Measurements from ENCODE around the gene IL17A. TPM values are rescaled to one million over a fixed set of nuclear protein-coding genes. Genes with fewer than 3 reads are reported as not detected.

The IL17A gene
- total RNA-seq, 1 experiment from 2014 or later = not detected

DNA sequence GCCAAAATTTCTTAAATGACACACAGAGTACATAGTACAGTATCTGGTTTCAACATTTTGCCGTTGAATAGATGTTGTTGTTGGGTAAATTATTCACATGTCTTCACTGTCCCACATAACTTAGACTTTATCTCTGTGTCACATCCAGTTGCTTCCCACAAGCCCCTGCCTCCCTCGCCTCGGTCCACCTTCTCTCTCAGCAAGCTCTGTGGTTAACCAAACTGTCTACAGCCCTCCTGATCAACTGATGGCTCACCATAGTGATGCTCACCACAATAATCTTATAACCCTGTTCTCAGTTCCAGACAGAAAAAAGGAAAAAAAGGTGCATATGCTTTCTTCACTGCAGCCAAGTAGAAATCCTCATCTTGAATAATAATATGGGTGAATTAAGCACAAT is 35.1 kb downstream of the IL17A start:
- intact Hi-C loops (cut with micrococcal nuclease; ENCODE audit: unreplicated experiment) = no loop called here
- no TSS peak for BruUV-seq (replicated peaks)
- DNase-seq = no peak
- Histone ChIP-seq H3K9me3 (ENCODE audit: insufficient read depth, low read depth) (peaks cover 4% of the 10 kb centered on the region; the same call in 1 of the 2 replicates), H3K79me2 (ENCODE audit: low read depth) (no peaks in the 10 kb centered on the region), H3K4me2 (no peak overlapping the region), H2AFZ (no peak overlapping the region), H3F3A (ENCODE audit: insufficient read depth, low read depth) (no peaks in the 10 kb centered on the region), H4K20me1 (ENCODE audit: insufficient read depth) (no peaks in the 10 kb centered on the region), H3K4me1 (replicated peaks; ENCODE audit: insufficient read depth) (no peaks in the 10 kb centered on the region), H3K27ac (no peak overlapping the region), H3K4me3 (no peak overlapping the region), H3K9me2 (ENCODE audit: insufficient read depth) (no peaks in the 10 kb centered on the region), H3K27me3 (ENCODE audit: insufficient read depth, low read depth) (peaks cover 43% of the 10 kb centered on the region), H3K36me3 (ENCODE audit: low read depth) (no peaks in the 10 kb centered on the region)
- TF ChIP-seq, protein P1, sequence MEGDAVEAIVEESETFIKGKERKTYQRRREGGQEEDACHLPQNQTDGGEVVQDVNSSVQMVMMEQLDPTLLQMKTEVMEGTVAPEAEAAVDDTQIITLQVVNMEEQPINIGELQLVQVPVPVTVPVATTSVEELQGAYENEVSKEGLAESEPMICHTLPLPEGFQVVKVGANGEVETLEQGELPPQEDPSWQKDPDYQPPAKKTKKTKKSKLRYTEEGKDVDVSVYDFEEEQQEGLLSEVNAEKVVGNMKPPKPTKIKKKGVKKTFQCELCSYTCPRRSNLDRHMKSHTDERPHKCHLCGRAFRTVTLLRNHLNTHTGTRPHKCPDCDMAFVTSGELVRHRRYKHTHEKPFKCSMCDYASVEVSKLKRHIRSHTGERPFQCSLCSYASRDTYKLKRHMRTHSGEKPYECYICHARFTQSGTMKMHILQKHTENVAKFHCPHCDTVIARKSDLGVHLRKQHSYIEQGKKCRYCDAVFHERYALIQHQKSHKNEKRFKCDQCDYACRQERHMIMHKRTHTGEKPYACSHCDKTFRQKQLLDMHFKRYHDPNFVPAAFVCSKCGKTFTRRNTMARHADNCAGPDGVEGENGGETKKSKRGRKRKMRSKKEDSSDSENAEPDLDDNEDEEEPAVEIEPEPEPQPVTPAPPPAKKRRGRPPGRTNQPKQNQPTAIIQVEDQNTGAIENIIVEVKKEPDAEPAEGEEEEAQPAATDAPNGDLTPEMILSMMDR (conservative IDR thresholded peaks at IDR 0.05) = no peak
- TF ChIP-seq EZH2 (IDR thresholded peaks at IDR 0.05; ENCODE audit: low read depth) = no peak
- ChIA-PET POLR2A (ENCODE audit: unreplicated experiment) (no interaction called here), CTCF (no interaction called here)

DNA sequence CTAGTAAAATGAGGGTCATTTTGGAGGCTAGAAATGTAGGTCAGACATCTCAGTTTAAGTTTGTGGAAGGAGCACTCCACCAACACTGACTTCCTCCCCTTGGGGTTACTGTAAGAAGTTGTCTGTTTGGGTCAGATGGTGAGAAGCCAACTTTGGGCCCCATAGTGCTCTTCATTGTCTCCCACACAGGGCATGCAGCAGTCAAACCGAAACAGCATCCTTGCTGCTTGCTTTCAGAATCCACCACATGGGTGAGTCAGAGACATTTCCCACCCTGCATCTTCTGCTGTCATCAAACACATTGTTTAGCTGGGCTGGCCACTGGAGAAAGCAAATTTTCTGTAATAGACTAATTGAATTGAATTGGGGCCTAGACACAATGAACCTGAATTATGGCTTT is 41.3 kb downstream of the IL17A start:
- intact Hi-C loops (cut with micrococcal nuclease; ENCODE audit: unreplicated experiment) = no loop called here
- TF ChIP-seq EZH2 (IDR thresholded peaks at IDR 0.05; ENCODE audit: low read depth) = no peak
- TF ChIP-seq, protein P1 (conservative IDR thresholded peaks at IDR 0.05) = no peak
- ChIA-PET POLR2A (ENCODE audit: unreplicated experiment) (no interaction called here), CTCF (no interaction called here)
- H3K79me2 ChIP-seq (ENCODE audit: low read depth) = no peaks in the 10 kb centered on the region
- H3K27ac ChIP-seq = no peak overlapping the region
- H3K4me2 ChIP-seq = no peak overlapping the region
- H3K36me3 ChIP-seq (ENCODE audit: low read depth) = no peaks in the 10 kb centered on the region
- no peaks in the 10 kb centered on the region for H3F3A ChIP-seq (ENCODE audit: insufficient read depth, low read depth)
- H3K9me3 ChIP-seq (ENCODE audit: insufficient read depth, low read depth) = peaks cover 4% of the 10 kb centered on the region; the same call in 1 of the 2 replicates
- H3K4me3 ChIP-seq = no peak overlapping the region
- no peaks in the 10 kb centered on the region for H3K4me1 ChIP-seq (replicated peaks; ENCODE audit: insufficient read depth)
- H3K27me3 ChIP-seq (ENCODE audit: insufficient read depth, low read depth) = peaks cover 39% of the 10 kb centered on the region
- no TSS peak for BruUV-seq (replicated peaks)
- no peak overlapping the region for H2AFZ ChIP-seq
- DNase-seq = no peak
- H3K9me2 ChIP-seq (ENCODE audit: insufficient read depth) = no peaks in the 10 kb centered on the region
- no peaks in the 10 kb centered on the region for H4K20me1 ChIP-seq (ENCODE audit: insufficient read depth)

DNA sequence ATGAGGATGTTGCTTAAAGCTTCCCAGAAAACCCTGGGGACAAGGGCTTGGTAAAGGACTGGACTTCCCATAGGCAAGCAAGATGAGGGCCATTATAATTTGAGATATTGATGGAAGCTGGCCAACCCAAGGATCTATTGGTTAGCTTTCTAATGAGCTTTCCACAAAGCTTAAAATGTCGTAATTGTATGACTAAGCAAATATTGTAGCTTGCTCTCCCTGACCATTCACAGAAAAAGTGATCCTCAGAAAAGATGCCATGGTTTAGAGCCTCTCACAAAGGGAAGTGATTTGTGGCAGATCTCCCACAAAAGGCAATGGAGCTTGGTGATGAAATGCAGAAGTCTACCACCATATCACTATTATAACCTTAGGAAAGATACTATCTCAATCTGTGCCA is 44.5 kb downstream of the IL17A start:
- Histone ChIP-seq H3K9me2 (ENCODE audit: insufficient read depth) (no peaks in the 10 kb centered on the region), H3K27me3 (ENCODE audit: insufficient read depth, low read depth) (peaks cover 20% of the 10 kb centered on the region), H2AFZ (no peak overlapping the region), H3K27ac (no peak overlapping the region), H4K20me1 (ENCODE audit: insufficient read depth) (no peaks in the 10 kb centered on the region), H3K4me1 (replicated peaks; ENCODE audit: insufficient read depth) (no peaks in the 10 kb centered on the region), H3K4me2 (no peak overlapping the region), H3K4me3 (no peak overlapping the region), H3F3A (ENCODE audit: insufficient read depth, low read depth) (no peaks in the 10 kb centered on the region), H3K79me2 (ENCODE audit: low read depth) (no peaks in the 10 kb centered on the region), H3K36me3 (ENCODE audit: low read depth) (no peaks in the 10 kb centered on the region), H3K9me3 (ENCODE audit: insufficient read depth, low read depth) (no peaks in the 10 kb centered on the region)
- CTCF ChIA-PET = interaction anchor here (0.5 to 0.6 kb wide), 2 partner anchors 34 to 1097 kb away, joined by 3 to 5 read pairs; no protein-coding TSS in a partner anchor
- TF ChIP-seq, protein P1 (conservative IDR thresholded peaks at IDR 0.05) = no peak
- TF ChIP-seq EZH2 (IDR thresholded peaks at IDR 0.05; ENCODE audit: low read depth) = no peak
- DNase-seq = no peak
- POLR2A ChIA-PET (ENCODE audit: unreplicated experiment) = no interaction called here
- no TSS peak for BruUV-seq (replicated peaks)
- intact Hi-C loops (cut with micrococcal nuclease; ENCODE audit: unreplicated experiment) = no loop called here
